Endodermal cell (in vitro differentiated cells): ENCODE measurements around the gene ERFL. TPM values are rescaled to one million over a fixed set of nuclear protein-coding genes. Genes with fewer than 3 reads are reported as not detected.

Experiments used
- DNase-seq: peaks from one replicate; pipeline ENCODE4 v3.0.0-alpha.2; 2017
- H3K27ac ChIP-seq: 2 replicates; pipeline ENCODE4 v1.5.1; 2013; ENCODE audit warnings: mild to moderate bottlenecking, low read depth, low read length, moderate library complexity
- H3K27me3 ChIP-seq: 2 replicates; pipeline ENCODE4 v1.6.1; 2013; ENCODE audit warnings: mild to moderate bottlenecking, low read length, moderate library complexity; ENCODE audit not compliant: insufficient read depth, control insufficient read depth, poor library complexity, severe bottlenecking
- H3K36me3 ChIP-seq: 2 replicates; pipeline ENCODE4 v1.7.0; 2013; ENCODE audit warnings: mild to moderate bottlenecking, low read length, moderate library complexity; ENCODE audit not compliant: control insufficient read depth, insufficient read depth
- H3K4me1 ChIP-seq: one replicate; pipeline ENCODE4 v1.7.0; 2013; ENCODE audit warnings: low read length; ENCODE audit not compliant: control insufficient read depth, insufficient read depth
- H3K4me3 ChIP-seq: 2 replicates; pipeline ENCODE4 v1.5.1; 2013; ENCODE audit warnings: mild to moderate bottlenecking, low read length, moderate library complexity
- H3K9ac ChIP-seq: 2 replicates; pipeline ENCODE4 v1.6.1; 2013; ENCODE audit warnings: mild to moderate bottlenecking, low read length, moderate library complexity; ENCODE audit not compliant: poor library complexity, severe bottlenecking; ENCODE audit errors: extremely low read depth
- H3K9me3 ChIP-seq: 2 replicates; pipeline ENCODE4 v1.6.1; 2013; ENCODE audit warnings: mild to moderate bottlenecking, low read length, moderate library complexity; ENCODE audit not compliant: control insufficient read depth
- H3K27ac Mint-ChIP-seq: 2 replicates; pipeline ENCODE4 v1.8.0; 2020; ENCODE audit warnings: mixed read lengths
- H3K27me3 Mint-ChIP-seq: 2 replicates; pipeline ENCODE4 v1.8.0; 2021; ENCODE audit warnings: mild to moderate bottlenecking, mixed read lengths; ENCODE audit not compliant: insufficient read depth
- H3K36me3 Mint-ChIP-seq: 2 replicates; pipeline ENCODE4 v1.8.0; 2020; ENCODE audit warnings: low read depth, mixed read lengths
- H3K4me1 Mint-ChIP-seq: 2 replicates; pipeline ENCODE4 v1.8.0; 2020; ENCODE audit warnings: mixed read lengths
- H3K4me3 Mint-ChIP-seq: 2 replicates; pipeline ENCODE4 v1.8.0; 2020; ENCODE audit warnings: mild to moderate bottlenecking, moderate library complexity, mixed read lengths
- H3K9me3 Mint-ChIP-seq: 2 replicates; pipeline ENCODE4 v1.8.0; 2020; ENCODE audit warnings: mild to moderate bottlenecking, mixed read lengths
- CTCF ChIP-seq: fragments of 200-600 bp; sonication (generic); conservative IDR thresholded peaks from 2 replicates; pipeline ENCODE4 v1.5.0; 2021; ENCODE audit warnings: antibody characterized with exemption, mild to moderate bottlenecking
- WGBS, 2 experiments: methylation state at CpG; one replicate each; pipeline versions ENCODE4 v1.1.5 to v1.1.7; 2013; ENCODE audit warnings: missing lambda C conversion rate in 2 of 2, mixed read lengths in 1 of 2; ENCODE audit not compliant: insufficient coverage in 1 of 2, insufficient read length in 1 of 2; 5-methylcytosine and 5-hydroxymethylcytosine counted together
- total RNA-seq, 2 donors: library from RNA; stranded (reverse); fragmentation: NEBNext Ultra II Directional in 1 of 2; extraction: Animal tissue kit (Norgen Biotek cat#: 25700) in 1 of 2; gene quantifications; 2 replicates in 1 of 2; 3 replicates in 1 of 2; pipeline ENCODE4 v1.2.1, GENCODE V29; 2021

The ERFL gene
- total RNA-seq, 2 donors from 2014 or later = 0.13 to 0.53 TPM

- Histone ChIP-seq H3K9ac (no peak overlapping the region), H3K9me3 (no peaks in the 10 kb centered on the region), H3K27me3 (peaks cover 27% of the 10 kb centered on the region), H3K27ac (no peak overlapping the region), H3K4me3 (no peak overlapping the region), H3K36me3 (no peaks in the 10 kb centered on the region), H3K4me1 (no peaks in the 10 kb centered on the region)
- H3K4me3 Mint-ChIP-seq = no peak overlapping the region
- TF ChIP-seq CTCF = no peak
- no peak for DNase-seq
- no peaks in the 10 kb centered on the region for H3K36me3 Mint-ChIP-seq
- no peak overlapping the region for H3K27ac Mint-ChIP-seq
- peaks cover 58% of the 10 kb centered on the region for H3K27me3 Mint-ChIP-seq
- H3K9me3 Mint-ChIP-seq = peaks cover 4% of the 10 kb centered on the region
- H3K4me1 Mint-ChIP-seq = no peaks in the 10 kb centered on the region
- WGBS, 2 experiments = 14 to 80% methylated on average over 1 to 2 of the region's 2 CpGs
Observed at GRCh38 chr19:41944336-41944735, 16.1 kb upstream of the ERFL start.

GRCh38 chr19:41941410-41942202 lies 13.4 kb upstream of the ERFL start:
- Mint-ChIP-seq H3K4me1 (no peaks in the 10 kb centered on the region), H3K27ac (no peak overlapping the region), H3K27me3 (peaks cover 62% of the 10 kb centered on the region), H3K36me3 (no peaks in the 10 kb centered on the region), H3K9me3 (peaks cover 4% of the 10 kb centered on the region), H3K4me3 (peak overlapping the region; percentile 64)
- Histone ChIP-seq H3K36me3 (no peaks in the 10 kb centered on the region), H3K27ac (no peak overlapping the region), H3K9me3 (no peaks in the 10 kb centered on the region), H3K4me3 (no peak overlapping the region), H3K4me1 (no peaks in the 10 kb centered on the region), H3K27me3 (peaks cover 45% of the 10 kb centered on the region), H3K9ac (no peak overlapping the region)
- TF ChIP-seq CTCF = no peak
- DNase-seq = no peak
- 79 to 100% methylated on average over 3 to 9 of the region's 9 CpGs for WGBS, 2 experiments

GRCh38 chr19:41940731-41941409 lies 12.6 kb upstream of the ERFL start:
- DNase-seq = peak; percentile 49
- no peaks in the 10 kb centered on the region for H3K4me1 ChIP-seq
- Mint-ChIP-seq H3K27ac (no peak overlapping the region), H3K4me3 (peak overlapping the region; percentile 64), H3K36me3 (no peaks in the 10 kb centered on the region), H3K4me1 (no peaks in the 10 kb centered on the region), H3K9me3 (peaks cover 4% of the 10 kb centered on the region), H3K27me3 (peaks cover 68% of the 10 kb centered on the region)
- peak overlapping the region; percentile 65 for H3K4me3 ChIP-seq
- H3K27ac ChIP-seq = no peak overlapping the region
- H3K9ac ChIP-seq = no peak overlapping the region
- 0 to 15% methylated on average over 6 to 50 of the region's 53 CpGs for WGBS, 2 experiments
- TF ChIP-seq CTCF = no peak
- H3K27me3 ChIP-seq = peaks cover 52% of the 10 kb centered on the region
- no peaks in the 10 kb centered on the region for H3K9me3 ChIP-seq
- H3K36me3 ChIP-seq = no peaks in the 10 kb centered on the region
